Prostate gland (tissue), 2 donors: ENCODE results near the gene DNA2. TPM values are rescaled to one million over a fixed set of nuclear protein-coding genes. Genes with fewer than 3 reads are reported as not detected.

Experiments used
- DNase-seq: peaks from one replicate; pipeline ENCODE4 v3.0.0-alpha.2; 2019; ENCODE audit warnings: low spot score
- H3K27ac ChIP-seq, 2 donors: fragments of 200-600 bp; sonication (generic); 2 replicates each; pipeline ENCODE4 v1.5.1; 2017 to 2019
- H3K27me3 ChIP-seq: fragments of 200-600 bp; sonication (generic); replicated peaks from 2 replicates; pipeline ENCODE4 v1.5.1; 2019; ENCODE audit not compliant: insufficient read depth
- H3K36me3 ChIP-seq, 2 donors: fragments of 200-600 bp; sonication (generic); 1 replicate in 1 of 2; 2 replicates in 1 of 2; pipeline versions ENCODE4 v1.5.1 to v1.8.1; 2017 to 2019
- H3K4me1 ChIP-seq: fragments of 200-600 bp; sonication (generic); replicated peaks from 2 replicates; pipeline ENCODE4 v1.5.1; 2019
- H3K4me3 ChIP-seq, 2 donors: fragments of 200-600 bp; sonication (generic); 2 replicates each; pipeline ENCODE4 v1.5.1; 2017 to 2019
- H3K9me3 ChIP-seq: fragments of 200-600 bp; sonication (generic); 2 replicates; pipeline ENCODE4 v1.5.1; 2017
- CTCF ChIP-seq, 4 experiments: fragments of 200-600 bp in 2 of 4; fragments of 450-650 bp in 2 of 4; sonication (generic) in 2 of 4; IDR thresholded peaks; 1 replicate in 3 of 4; 2 replicates in 1 of 4; pipeline ENCODE4 v1.5.1; 2016 to 2019; ENCODE audit warnings: antibody characterized with exemption in 4 of 4, mild to moderate bottlenecking in 2 of 4, moderate library complexity in 2 of 4
- POLR2A ChIP-seq: fragments of 450-650 bp; IDR thresholded peaks from one replicate; pipeline ENCODE4 v1.6.1; 2016; ENCODE audit warnings: antibody characterized with exemption, mild to moderate bottlenecking
- POLR2AphosphoS5 ChIP-seq: sonication (generic); formaldehyde crosslinking; IDR thresholded peaks from one replicate; pipeline ENCODE4 v1.6.1; 2017; ENCODE audit warnings: antibody characterized with exemption
- WGBS: methylation state at CpG from one replicate; pipeline ENCODE4 v1.1.5; 2018; 5-methylcytosine and 5-hydroxymethylcytosine counted together
- intact Hi-C: fragments of 100-400 bp; cut with DNase I; formaldehyde crosslinking; loops from one replicate; pipeline ENCODE4 v1.14.2; 2022
- total RNA-seq, 2 donors: library from RNA; depleted of rRNA; stranded (reverse); fragments of >200 nt; gene quantifications; one replicate each; pipeline ENCODE4 v1.1.0, GENCODE V29; 2016

The DNA2 gene
- total RNA-seq, 2 donors from 2014 or later, result 4.4 to 4.9 TPM

GRCh38 chr10:68446179-68446578, 25.6 kb downstream of the DNA2 start:
- no peaks in the 10 kb centered on the region for H3K36me3 ChIP-seq
- DNase-seq, result peak; percentile 60
- TF ChIP-seq POLR2A (no peak), POLR2AphosphoS5 (peak; percentile 76)
- no peak overlapping the region for H3K4me3 ChIP-seq
- no peaks in the 10 kb centered on the region for H3K9me3 ChIP-seq
- intact Hi-C loops, result no loop called here
- no peaks in the 10 kb centered on the region for H3K4me1 ChIP-seq
- H3K27ac ChIP-seq, result peak overlapping the region; percentile 9 to 20
- 48% methylated on average over 1 of the region's 1 CpG for WGBS
- H3K27me3 ChIP-seq, result no peaks in the 10 kb centered on the region

GRCh38 chr10:68442971-68443370, 28.8 kb downstream of the DNA2 start:
- no peaks in the 10 kb centered on the region for H3K9me3 ChIP-seq
- no peaks in the 10 kb centered on the region for H3K4me1 ChIP-seq
- WGBS, result 96% methylated on average over 2 of the region's 2 CpGs
- H3K27ac ChIP-seq, result no peak overlapping the region
- DNase-seq, result no peak
- no peaks in the 10 kb centered on the region for H3K27me3 ChIP-seq
- intact Hi-C loops, result no loop called here
- TF ChIP-seq CTCF (IDR thresholded peaks at IDR 0.05) (no peak), POLR2AphosphoS5 (no peak), POLR2A (no peak)
- H3K36me3 ChIP-seq, result no peaks in the 10 kb centered on the region
- H3K4me3 ChIP-seq, result no peak overlapping the region

- intact Hi-C loops, result no loop called here
- TF ChIP-seq POLR2A (no peak), CTCF (IDR thresholded peaks at IDR 0.05) (no peak), POLR2AphosphoS5 (no peak)
- WGBS, result over 99% methylated on average over 3 of the region's 3 CpGs
- H3K27me3 ChIP-seq, result no peaks in the 10 kb centered on the region
- H3K4me3 ChIP-seq, result no peak overlapping the region
- no peak for DNase-seq
- no peaks in the 10 kb centered on the region for H3K4me1 ChIP-seq
- no peak overlapping the region for H3K27ac ChIP-seq
- H3K9me3 ChIP-seq, result no peaks in the 10 kb centered on the region
- no peaks in the 10 kb centered on the region for H3K36me3 ChIP-seq
Measured at GRCh38 chr10:68440898-68441297, 30.9 kb downstream of the DNA2 start.

GRCh38 chr10:68435803-68436202, 36.0 kb downstream of the DNA2 start:
- no peaks in the 10 kb centered on the region for H3K27me3 ChIP-seq
- H3K27ac ChIP-seq, result no peak overlapping the region
- no peaks in the 10 kb centered on the region for H3K9me3 ChIP-seq
- TF ChIP-seq CTCF (IDR thresholded peaks at IDR 0.05) (no peak), POLR2AphosphoS5 (no peak), POLR2A (no peak)
- intact Hi-C loops, result no loop called here
- no peak for DNase-seq
- H3K4me3 ChIP-seq, result no peak overlapping the region
- no peaks in the 10 kb centered on the region for H3K4me1 ChIP-seq
- no peaks in the 10 kb centered on the region for H3K36me3 ChIP-seq

- no peaks in the 10 kb centered on the region for H3K4me1 ChIP-seq
- no peak for TF ChIP-seq CTCF (IDR thresholded peaks at IDR 0.05)
- no peak for TF ChIP-seq POLR2AphosphoS5
- no peak for TF ChIP-seq POLR2A
- no peak overlapping the region for H3K4me3 ChIP-seq
- WGBS, result 97% methylated on average over 4 of the region's 4 CpGs
- no peak overlapping the region for H3K27ac ChIP-seq
- intact Hi-C loops, result no loop called here
- no peaks in the 10 kb centered on the region for H3K36me3 ChIP-seq
- no peaks in the 10 kb centered on the region for H3K9me3 ChIP-seq
- DNase-seq, result no peak
- no peaks in the 10 kb centered on the region for H3K27me3 ChIP-seq
Measured at GRCh38 chr10:68434657-68435056, 37.1 kb downstream of the DNA2 start.
